KBM-7 (cell line): ENCODE data around the gene TMEM121.
A peak's percentile ranks its signal among the peaks of the same experiment; 100 is the strongest.
"Not testable (repeated sequence)": the region's sequence is repeated elsewhere in the genome, so short reads cannot be mapped to it uniquely, and the experiment has no call there.

Experiments used
- DNase-seq: peaks from one replicate; pipeline ENCODE4 v3.0.0-alpha.2; 2015
- in situ Hi-C: fragments of 300-500 bp; cut with MboI; formaldehyde crosslinking; loops from 2 replicates; pipeline ENCODE4 v1.14.3; 2020; ENCODE audit warnings: low sequenced_read_pairs, low pct_unique_long_range_greater_than_20kb, mixed read lengths

Gene TMEM121

GRCh38 chr14:105536691-105537579 is 10.6 kb downstream of the TMEM121 start:
- in situ Hi-C loops = no loop called here
- DNase-seq = no peak

DNA sequence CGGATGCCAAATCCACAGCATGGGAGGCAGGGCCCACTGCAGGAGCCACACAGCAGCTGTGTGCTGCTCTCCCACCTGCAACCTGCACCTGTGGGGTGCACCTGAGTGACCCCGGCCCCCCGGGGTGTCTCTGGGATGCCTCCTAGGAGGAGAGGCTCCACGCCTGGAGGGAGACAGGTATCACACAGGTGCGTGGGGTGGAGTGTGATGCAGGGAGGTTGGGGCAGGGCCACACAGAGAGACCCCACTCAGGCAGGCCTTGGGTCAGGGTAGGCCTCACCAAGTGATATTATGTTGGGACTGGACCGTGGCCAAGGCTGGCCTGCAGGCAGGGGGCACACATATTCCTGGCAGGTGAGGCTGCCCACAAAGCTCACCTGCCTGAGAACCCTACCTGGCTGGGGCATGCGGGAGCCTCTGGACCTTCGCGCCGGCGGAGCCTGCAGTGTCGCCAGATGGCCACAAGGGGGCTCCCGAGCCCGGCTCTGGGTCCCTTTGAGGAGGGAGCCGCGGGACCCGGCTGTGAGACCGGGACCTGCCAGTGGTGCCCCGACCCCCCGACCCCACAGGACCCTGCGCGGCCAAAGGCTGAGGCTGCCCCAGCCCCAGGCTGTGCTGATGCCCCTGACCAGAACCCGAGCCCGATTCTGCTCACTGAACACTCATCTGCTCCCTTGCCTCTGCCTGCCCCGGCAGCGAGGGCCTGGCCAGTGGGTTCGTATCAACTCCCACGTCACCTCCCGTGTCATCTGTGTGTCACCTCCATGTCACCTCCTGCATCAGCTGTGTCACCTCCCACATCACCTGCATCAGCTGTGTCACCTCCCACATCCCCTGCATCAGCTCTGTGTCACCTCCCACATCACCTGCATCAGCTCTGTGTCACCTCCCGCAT is 11.4 kb downstream of the TMEM121 start:
- DNase-seq = peak; percentile 51
- in situ Hi-C loops = no loop called here

GRCh38 chr14:105538481-105539049 is 12.2 kb downstream of the TMEM121 start:
- in situ Hi-C loops = no loop called here
- no peak for DNase-seq

DNA sequence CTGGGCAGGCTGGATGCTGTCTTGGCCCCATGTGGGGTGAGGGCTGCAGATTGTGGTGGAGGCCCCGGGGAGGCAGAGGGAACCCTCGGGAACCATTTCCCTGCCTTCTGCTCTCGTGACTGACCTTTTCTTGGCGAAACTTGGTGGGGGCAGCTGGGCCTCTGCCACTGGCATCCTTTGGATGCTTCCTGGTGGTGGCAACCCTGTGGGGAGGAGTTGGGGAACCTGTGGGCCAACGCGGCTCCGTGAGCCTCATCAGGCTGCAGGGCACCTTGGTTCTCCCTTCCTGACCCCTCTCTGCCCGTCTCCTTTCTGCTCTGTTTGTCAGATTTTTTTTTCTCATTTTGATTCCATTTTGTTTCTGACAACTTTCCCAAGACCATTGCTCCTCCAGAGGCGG is 14.4 kb downstream of the TMEM121 start:
- in situ Hi-C loops = no loop called here
- no peak for DNase-seq

GRCh38 chr14:105541218-105541875 is 15.0 kb downstream of the TMEM121 start:
- in situ Hi-C loops = no loop called here
- no peak for DNase-seq

DNA sequence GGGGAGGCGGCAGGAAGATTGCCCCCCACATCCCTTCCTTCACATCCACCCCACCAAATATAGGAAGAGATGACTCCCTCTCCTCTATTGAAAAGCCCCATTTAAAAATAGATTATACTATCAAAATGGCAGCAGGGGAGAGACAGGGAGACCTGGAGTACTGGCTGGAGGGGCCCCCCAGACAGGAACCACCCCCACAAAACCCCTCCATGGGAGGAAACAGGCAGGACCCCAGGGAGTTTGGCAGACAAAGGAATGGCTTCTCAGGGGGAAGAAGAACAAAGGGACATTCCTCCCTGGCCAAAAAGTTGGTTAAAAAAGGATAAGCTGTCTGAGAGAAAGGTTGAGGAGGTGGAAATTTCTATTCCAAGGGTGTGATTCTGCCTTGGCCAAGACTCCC is 19.3 kb downstream of the TMEM121 start:
- in situ Hi-C loops = not testable (repeated sequence)

GRCh38 chr14:105546410-105546809 is 20.0 kb downstream of the TMEM121 start:
- in situ Hi-C loops, DNase-seq: not testable (repeated sequence)

More for the DNA sequence above, 19.3 kb downstream of the TMEM121 start:
- not testable (repeated sequence) for DNase-seq

GRCh38 chr14:105547072-105547471 is 20.7 kb downstream of the TMEM121 start:
- in situ Hi-C loops, DNase-seq: not testable (repeated sequence)

GRCh38 chr14:105547741-105548169 is 21.4 kb downstream of the TMEM121 start:
- in situ Hi-C loops = no loop called here
- no peak for DNase-seq

GRCh38 chr14:105549481-105549880 is 23.1 kb downstream of the TMEM121 start:
- DNase-seq = no peak
- in situ Hi-C loops = no loop called here

- in situ Hi-C loops = no loop called here
- DNase-seq = no peak
Observed at GRCh38 chr14:105554022-105554421, 27.6 kb downstream of the TMEM121 start.

GRCh38 chr14:105554523-105554922 is 28.1 kb downstream of the TMEM121 start:
- in situ Hi-C loops = no loop called here

GRCh38 chr14:105557671-105558070 is 31.3 kb downstream of the TMEM121 start:
- DNase-seq, in situ Hi-C loops: not testable (repeated sequence)

More at GRCh38 chr14:105554523-105554922, 28.1 kb downstream of the TMEM121 start:
- no peak for DNase-seq

DNA sequence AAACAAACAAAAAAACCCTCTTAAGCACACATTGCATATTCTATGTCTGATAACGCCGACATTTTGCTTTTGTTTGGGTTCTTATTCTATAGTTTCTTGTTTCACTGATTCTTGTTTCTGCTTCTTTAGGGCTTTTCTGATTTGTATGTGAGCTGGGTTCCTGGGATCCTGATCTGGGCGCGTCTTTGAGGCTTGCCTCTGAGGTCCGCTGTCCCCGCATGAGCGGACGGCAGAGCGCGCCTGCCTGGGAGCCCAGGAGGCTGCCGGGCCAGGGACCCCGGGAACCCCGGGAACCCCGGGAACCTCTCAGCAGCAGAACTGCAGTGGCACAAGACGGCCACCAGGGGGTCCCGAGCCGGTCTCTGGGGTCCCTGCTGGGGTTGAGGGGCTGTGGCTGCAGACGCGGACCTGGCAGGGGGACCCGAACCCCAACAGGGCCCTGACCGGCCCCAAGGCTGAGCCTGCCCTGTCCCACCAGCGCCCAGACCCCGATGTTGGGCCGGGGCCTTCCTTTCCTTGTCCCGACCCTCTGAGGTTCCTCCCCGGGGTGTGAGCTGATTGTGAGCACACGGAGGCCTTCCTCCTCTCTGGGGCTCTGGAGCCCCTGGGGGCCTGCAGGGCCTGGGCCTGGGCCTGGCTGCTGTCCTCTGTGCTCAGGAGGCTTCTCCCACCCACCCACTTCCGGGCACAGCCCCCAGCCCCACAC is 32.2 kb downstream of the TMEM121 start:
- in situ Hi-C loops, DNase-seq: not testable (repeated sequence)

- in situ Hi-C loops, DNase-seq: not testable (repeated sequence)
Observed at GRCh38 chr14:105559384-105560047, 33.1 kb downstream of the TMEM121 start.

GRCh38 chr14:105560048-105560669 is 33.8 kb downstream of the TMEM121 start:
- in situ Hi-C loops, DNase-seq: not testable (repeated sequence)

DNA sequence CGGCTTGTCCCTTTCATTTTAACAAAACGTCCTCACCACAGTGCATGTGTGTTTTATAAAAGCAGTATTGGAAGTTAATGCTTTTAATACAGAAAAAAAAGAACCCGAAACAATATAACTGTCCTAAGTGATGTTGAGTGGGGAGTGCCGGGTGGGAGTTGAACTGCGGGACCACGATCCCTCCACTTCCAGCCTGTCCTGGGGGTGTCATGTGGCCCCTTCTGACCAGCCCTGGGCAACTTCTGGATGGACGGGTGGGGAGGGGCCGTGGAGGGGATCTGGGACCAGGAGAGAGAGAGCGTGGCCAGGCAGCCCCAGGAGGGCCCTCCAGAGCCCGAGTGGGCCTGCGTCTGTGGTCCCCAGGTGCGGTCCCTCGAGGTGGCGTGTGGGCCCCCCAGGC is 35.0 kb downstream of the TMEM121 start:
- in situ Hi-C loops = not testable (repeated sequence)

More for the DNA sequence above, 35.0 kb downstream of the TMEM121 start:
- not testable (repeated sequence) for DNase-seq
